Effector CD4-positive, alpha-beta T cell (primary cell): ENCODE measurements around the gene KLC3. TPM values are rescaled to one million over a fixed set of nuclear protein-coding genes. Genes with fewer than 3 reads are reported as not detected.
"Not testable (repeated sequence)": the region's sequence is repeated elsewhere in the genome, so short reads cannot be mapped to it uniquely, and the experiment has no call there.

Experiments
- DNase-seq: peaks from one replicate; pipeline ENCODE4 v3.0.0-alpha.2; 2020
- total RNA-seq: gene quantifications from one replicate; lab custom pipeline; 2026; lab: John Stamatoyannopoulos, UW

KLC3 gene
- total RNA-seq = not detected

DNA sequence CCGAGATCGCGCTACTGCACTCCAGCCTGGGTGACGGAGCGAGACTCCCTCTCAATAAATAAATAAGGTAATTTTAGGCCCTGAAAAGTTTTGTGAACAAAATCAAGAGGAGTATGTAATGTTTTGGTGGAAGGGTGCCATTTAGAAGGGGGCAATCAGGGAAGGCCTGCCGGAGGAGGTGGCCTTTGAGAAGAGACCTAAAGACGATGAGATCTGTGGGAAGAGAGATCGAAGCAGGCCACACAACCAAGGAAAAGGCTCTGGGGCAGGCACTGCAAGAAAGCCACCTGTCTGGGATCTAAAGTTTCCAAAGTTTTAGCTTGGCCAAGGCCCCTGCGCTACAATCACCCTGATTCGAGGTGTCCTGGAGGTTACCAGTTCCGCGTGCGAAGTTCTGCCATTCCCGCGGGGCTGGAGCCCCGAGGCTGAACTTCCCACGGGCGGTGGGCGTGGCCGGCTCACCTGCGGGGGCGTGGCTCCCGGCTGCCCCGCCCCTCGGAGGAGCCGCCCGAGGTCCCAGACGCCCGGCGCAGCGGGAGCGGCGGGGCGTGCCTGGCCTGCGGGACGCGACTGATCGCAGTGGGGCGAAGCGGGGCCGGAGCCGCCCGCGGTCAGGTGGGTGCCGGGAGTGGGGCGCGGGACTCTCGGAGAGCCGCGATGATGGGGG is at the start of gene KLC3:
Gene KLC3, plus strand, starts transcription at position 519 of the 667 bp plus-strand sequence. CDS start 4,792 bp downstream, outside the sequence.
- DNase-seq = peak; percentile 21

GRCh38 chr19:45291834-45292233 is 48.7 kb upstream of the KLC3 start:
- no peak for DNase-seq

- no peak for DNase-seq
Measured at GRCh38 chr19:45293682-45294081, 46.9 kb upstream of the KLC3 start.

DNA sequence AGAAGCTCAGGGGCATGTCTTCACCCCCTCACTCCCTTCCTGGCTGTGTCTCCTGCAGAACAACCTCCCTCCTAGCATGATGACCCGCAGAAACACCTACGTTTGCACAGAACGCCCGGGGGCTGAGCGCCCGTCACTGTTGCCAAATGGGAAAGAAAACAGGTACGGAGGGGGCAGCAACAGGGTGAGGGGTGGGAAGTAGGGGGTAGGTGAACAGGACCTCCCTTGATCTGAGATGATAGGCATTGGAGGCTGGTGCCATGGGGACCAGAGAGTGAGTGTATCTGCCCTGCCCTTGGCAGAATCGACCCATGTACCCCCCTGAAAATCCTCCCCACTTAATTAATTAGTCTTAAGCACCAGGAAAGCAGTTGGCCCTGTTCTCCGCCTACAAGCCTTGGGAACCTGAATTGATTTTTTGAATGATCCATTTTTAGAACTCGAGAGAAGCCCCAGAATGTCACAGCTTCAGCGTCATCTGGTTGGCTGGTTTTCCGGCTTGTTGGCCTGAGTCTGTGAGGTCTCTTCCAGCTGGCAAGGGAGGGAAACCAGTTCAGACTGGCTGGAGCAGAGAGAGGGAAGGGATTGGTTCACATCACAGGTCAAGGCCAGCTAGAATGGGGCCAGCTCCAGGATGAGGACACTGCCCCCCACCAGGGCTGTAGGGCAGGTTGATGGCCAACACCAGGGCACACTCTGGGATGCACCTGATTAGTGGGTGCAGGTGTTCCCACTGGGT is 46.1 kb upstream of the KLC3 start:
- DNase-seq = no peak

DNA sequence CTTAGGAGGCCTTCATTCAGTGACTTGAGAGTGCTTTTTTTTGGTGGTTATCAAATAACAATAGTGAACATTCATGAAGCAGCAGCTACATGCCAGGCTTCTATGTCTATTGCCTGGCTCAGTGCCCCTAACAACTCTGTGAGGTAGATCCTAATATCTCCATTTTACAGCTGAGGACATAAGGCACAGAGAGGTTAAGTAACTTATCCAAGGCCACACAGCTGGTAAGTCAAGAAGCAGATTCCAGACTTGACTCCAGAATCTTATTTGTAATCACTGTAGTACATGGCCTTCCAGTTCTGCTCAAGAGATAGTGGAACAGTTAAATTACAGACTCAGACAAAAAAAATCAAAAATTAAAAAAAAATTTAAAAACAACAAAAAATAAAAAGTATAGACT is 44.7 kb upstream of the KLC3 start:
- no peak for DNase-seq

- DNase-seq = no peak
Measured at GRCh38 chr19:45296355-45296754, 44.2 kb upstream of the KLC3 start.

DNA sequence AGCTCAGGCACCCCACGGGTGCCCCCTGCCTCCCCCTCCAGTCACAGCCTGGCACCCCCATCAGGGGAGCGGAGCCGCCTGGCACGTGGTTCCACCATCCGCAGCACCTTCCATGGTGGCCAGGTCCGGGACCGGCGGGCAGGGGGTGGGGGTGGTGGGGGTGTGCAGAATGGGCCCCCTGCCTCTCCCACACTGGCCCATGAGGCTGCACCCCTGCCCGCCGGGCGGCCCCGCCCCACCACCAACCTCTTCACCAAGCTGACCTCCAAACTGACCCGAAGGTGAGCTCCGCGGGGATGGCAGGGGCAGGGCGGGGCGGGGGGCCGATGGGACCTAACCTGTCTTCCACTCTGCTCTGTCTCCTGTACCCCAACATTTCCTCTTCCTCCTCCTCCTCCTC is 42.9 kb upstream of the KLC3 start:
- no peak for DNase-seq

DNA sequence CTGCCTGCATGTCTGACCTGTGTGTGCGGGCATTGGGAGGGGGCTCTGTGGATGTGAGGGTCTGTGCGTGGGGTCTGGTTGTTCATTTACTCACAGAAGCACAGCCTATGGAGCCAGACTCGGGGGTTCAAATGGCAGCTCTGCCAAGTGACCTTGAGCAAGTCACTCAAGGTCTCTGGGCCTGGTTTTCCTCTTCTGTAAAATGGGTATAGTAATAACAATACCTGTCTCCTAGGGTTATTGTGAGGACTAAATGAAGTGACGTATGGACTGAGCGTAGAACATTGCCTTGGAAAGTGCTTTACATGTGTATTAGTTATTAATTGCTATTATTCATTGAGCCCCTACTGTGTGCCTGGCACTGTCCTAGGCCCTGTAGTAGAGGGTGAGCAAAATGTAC is 42.3 kb upstream of the KLC3 start:
- DNase-seq = no peak

DNA sequence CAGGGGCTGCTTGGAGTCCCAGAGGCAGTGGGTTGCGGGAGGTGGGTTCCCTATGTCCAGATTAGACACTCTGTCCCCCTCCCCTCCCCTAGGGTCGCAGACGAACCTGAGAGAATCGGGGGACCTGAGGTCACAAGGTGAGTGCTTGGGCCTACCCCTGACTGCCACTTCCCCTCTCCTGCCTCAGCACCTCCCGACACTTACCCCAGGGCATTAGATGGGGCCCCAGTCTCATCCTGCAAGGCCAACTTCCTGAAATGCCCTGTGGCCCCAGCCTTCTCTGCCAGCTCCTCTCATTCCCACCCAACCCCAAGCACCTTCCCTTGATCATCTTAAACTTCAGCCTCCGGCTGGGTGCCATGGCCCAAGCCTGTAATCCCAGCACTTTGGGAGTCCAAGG is 40.8 kb upstream of the KLC3 start:
- DNase-seq = no peak

- DNase-seq = no peak
Measured at GRCh38 chr19:45302416-45302815, 38.1 kb upstream of the KLC3 start.

- DNase-seq = no peak
Measured at GRCh38 chr19:45303269-45304060, 37.1 kb upstream of the KLC3 start.

GRCh38 chr19:45304141-45304926 is 36.2 kb upstream of the KLC3 start:
- no peak for DNase-seq

GRCh38 chr19:45305007-45305406 is 35.5 kb upstream of the KLC3 start:
- no peak for DNase-seq

GRCh38 chr19:45305421-45305820 is 35.1 kb upstream of the KLC3 start:
- no peak for DNase-seq

- no peak for DNase-seq
Measured at GRCh38 chr19:45306040-45306439, 34.5 kb upstream of the KLC3 start.

- DNase-seq = no peak
Measured at GRCh38 chr19:45306518-45307027, 34.0 kb upstream of the KLC3 start.

- no peak for DNase-seq
Measured at GRCh38 chr19:45307361-45307760, 33.2 kb upstream of the KLC3 start.

- DNase-seq = not testable (repeated sequence)
Measured at GRCh38 chr19:45309322-45309721, 31.2 kb upstream of the KLC3 start.

DNA sequence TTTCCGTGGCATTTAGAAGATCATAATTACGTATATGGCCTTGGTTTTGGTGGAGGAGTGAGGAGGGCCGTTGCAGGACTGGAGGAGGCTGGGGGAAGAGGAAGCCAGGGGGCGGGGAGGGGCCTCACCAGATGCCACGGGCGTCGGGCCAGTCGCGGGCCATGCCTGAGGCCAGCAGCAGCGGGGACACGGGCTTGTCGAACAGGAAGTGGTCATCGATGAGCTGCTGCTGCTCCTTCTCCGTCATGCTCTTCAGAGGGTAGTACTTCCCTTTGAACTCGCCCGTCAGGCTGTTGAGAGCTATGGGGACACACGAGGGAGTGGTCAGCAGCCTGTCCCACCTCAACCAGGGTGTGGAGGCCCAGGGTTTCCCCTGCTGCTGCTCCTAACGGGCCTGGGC is 28.9 kb upstream of the KLC3 start:
- DNase-seq = no peak

DNA sequence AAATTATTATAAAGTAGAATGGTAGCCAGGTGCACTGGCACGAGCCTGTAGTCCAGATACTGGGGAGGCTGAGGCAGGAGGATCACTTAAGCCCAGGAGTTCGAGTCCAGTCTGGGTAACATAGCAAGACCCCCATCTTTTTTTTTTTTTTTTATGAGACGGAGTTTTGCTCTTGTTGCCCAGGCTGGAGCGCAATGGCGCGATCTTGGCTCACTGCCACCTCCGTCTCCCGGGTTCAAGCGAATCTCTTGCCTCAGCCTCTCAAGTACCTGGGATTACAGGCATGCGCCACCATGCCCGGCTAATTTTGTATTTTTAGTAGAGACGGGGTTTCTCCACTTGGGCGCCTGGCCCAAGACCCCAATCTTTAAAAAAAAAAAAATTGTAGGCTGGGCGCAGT is 28.3 kb upstream of the KLC3 start:
- not testable (repeated sequence) for DNase-seq

DNA sequence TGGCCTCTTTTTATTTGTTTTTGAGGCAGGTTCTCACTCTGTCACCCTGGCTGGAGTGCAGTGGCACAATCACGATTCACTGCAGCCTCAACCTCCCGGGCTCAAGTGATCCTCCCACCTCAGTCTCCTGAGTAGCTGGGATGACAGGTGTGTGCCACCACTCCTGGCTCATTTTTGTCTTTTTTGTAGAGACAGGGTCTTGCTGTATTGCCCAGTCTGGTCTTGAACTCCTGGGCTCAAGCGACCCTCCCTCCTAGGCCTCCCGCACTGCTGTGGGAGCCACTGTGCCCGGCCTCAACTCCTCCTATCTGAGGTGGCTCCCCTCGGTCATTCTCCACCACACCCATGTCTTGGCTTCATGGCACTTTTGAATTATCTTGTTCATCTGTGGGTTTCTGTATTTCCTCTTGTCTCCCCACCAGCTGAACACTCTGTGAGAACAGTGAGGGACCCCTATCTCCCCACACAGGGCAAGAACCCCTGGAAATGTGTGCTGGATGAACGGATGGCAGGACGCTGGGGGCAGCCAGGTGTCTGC is 25.8 kb upstream of the KLC3 start:
- DNase-seq = no peak

GRCh38 chr19:45315304-45315703 is 25.2 kb upstream of the KLC3 start:
- DNase-seq = no peak
